GM19043 (cell line): Measurements from ENCODE around the gene PDK1.
"Not testable (repeated sequence)": the region's sequence is repeated elsewhere in the genome, so short reads cannot be mapped to it uniquely, and the experiment has no call there.

Experiments used
- ATAC-seq: cut with Tn5 transposase; IDR thresholded peaks from one replicate; pipeline ENCODE4 v1.9.1; 2021; ENCODE audit warnings: low read depth; ENCODE audit not compliant: unreplicated experiment

The PDK1 gene

DNA sequence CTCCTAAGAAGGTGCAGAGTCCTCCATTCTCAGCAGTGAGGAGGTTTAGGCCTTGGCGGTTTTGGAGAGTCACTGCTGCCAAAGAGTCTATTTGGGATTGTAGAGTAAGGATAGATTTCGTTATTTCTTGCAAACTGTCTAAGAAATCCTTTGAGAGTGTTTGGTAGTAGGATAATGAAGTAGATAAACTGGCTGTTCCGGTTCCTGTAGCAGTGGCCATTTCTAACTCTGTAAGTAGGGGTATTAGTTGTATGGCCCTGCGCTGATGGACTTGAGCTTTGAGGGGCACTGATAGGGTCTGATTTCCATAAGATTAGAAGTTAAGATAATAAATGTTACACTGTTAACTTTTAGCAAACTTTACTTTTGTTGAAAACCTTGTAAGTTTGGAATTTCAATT, 35.5 kb downstream of the PDK1 start:
- ATAC-seq = not testable (repeated sequence)

DNA sequence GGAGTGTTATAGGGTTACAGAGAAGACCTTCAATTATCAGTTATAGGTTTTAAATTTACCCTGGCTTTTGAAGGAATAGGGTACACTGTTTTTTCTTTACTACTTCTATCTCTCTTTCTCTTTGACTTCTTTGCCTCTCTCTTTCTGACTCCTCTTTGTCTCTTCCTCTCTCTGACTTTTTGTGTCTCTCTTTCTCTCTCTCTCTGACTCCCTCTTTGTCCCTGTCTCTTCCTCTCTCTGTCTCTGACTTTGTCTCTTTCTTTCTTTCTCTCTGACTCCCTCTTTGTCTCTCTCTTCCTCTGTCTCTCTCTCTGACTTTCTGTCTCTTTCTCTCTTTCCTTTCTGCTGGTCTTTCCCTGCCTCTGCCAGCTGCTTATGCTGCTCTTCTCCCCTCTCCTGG, 36.3 kb downstream of the PDK1 start:
- not testable (repeated sequence) for ATAC-seq

DNA sequence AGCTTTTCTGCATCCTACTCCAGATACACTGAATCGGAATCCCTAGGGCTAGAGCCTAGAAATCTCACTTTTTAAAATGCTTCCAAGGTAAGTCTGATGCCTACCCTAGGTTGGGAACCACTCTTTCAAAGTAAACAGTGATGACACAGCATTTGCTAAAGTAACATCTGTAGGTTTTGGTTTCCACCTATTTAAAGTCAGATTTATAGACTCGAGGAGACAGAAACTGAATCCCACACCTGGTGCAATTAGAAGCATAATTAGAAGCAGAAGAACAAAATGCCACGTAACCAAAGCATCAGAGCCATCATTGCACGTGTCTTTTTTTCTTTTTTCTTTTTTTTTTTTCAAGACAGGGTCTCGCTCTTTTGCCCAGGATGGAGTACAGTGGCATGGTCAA, 40.9 kb downstream of the PDK1 start:
- ATAC-seq = no peak

DNA sequence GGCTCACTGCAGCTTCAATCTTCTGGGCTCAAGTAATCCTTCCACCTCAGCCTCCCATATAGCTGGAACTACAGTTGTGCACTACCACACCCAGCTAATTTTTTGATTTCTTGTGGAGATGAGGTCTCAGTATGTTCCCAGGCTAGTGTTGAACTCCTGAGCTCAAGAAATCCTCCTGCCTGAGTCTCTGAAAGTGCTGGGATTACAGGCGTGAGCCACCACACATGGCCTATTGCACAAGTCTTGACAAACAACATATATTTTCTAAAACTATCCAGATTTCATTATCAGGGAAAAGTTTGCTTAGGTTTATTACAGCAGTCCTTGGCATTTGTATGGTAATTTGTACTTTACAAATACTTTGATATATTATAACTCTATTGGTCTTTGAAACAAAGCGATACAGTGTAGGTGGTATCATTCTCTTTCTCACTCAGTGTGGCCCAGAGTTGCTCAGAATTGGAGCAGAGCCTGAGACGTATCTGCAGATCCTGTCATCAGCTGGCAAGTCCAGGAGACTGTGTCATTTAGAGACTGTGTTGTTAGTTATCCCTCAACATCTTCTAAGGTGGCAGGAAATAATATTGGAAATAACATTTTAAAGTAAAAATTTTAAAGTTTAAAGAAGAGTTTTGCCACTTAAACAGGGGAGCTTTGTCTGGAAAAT, 41.4 kb downstream of the PDK1 start:
- ATAC-seq = no peak

DNA sequence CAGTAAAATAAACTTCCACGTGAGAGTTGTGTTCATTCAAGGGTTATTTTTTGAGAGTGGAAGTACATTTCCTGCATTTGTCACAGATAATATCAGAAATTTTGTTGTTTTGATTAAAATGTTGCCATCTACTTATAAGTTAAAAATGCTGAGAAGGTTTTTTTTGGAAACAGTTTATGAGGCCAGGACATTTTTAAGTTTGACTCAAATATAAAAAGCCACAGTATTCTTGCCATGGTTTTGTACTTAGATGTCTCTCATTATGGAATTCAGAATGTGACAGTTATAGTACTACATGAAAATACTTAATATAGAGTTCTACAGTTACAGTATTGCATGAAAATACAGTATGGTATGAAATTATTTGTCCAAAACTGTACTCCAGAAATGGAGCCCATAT, 44.1 kb downstream of the PDK1 start:
- ATAC-seq = no peak

DNA sequence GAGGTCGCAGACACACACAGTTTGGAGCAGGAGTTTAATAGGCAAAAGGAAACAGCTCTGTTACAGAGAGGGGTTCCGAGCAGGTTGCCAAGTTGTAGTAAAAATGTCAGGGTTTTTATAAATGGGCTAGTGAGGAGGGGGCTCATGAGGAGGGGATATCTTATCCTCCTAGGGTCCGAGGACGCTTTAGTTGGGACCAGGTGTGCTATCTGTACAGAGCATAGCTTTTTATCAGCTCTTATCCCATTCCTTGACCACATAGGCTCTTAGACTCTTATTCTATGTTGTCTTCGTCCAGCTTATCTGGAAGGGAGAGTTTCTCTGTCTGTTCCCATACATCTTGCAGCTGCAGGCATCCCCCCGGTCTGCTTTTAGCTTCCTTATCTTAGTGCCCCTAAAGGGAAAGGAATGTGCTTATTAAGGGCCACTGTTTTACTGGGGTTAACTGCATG, 44.7 kb downstream of the PDK1 start:
- no peak for ATAC-seq

DNA sequence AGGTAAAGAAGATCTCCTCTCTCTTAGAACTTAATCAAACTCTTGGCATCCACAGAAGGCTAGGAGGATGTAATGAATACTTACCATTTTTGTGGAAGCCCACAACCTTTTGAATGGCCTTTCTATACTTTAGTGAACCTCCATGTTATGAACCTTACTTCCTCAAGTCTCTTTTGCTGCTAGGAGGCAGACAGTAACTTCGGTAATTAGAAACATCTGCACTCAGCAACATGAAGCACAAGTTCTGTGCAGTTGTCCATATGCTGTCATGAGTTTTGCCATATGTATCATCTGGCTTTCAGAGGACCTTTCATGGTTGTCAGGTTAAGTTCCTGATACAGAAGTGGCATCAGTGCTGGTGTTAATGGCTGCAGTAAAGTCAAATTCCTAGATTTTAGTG, 50.4 kb downstream of the PDK1 start:
- no peak for ATAC-seq

DNA sequence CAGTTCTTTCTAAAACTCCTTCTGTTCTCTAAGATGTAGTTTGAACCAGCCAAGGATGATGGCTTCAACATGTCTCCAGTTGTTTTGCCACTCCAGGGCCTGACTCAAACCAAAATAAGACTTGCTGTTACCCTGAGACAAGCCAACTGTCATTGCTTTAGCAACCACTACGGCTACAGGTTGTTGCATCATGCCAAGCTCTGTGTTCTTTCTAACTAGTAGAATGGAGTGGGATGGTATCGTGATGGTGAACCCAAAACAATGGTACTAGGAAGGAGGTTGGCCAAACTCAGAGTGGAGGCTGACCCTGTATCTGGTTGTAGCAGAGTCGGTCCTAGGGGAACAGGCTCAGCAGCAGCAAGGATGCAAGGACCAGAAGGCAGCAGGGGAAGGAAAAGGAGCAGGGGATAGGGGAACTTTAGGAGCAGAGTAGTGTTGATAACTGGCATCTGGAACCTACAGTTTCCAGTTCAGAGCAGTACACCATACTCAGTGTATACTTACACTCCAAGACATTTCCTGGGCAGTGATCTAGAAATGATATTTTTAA, 51.6 kb downstream of the PDK1 start:
- no peak for ATAC-seq

DNA sequence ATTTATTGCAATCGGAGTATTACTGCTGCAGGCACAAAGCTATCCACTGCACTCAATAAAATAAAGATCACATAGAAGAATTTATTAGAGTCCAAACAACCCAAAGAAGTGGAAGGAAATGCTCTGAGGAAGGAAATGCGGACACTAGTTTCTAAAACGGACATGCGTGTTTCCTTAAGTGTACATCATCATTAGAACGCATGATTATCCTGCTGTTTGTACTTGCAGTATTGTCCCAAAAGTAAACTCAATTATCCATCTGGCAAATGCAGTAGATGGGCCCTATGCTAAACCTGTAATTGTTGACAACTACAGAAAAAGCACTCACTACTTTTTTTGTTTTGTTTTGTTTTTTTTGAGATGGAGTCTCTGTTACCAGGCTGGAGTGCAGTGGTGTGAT, 53.6 kb downstream of the PDK1 start:
- ATAC-seq = no peak

DNA sequence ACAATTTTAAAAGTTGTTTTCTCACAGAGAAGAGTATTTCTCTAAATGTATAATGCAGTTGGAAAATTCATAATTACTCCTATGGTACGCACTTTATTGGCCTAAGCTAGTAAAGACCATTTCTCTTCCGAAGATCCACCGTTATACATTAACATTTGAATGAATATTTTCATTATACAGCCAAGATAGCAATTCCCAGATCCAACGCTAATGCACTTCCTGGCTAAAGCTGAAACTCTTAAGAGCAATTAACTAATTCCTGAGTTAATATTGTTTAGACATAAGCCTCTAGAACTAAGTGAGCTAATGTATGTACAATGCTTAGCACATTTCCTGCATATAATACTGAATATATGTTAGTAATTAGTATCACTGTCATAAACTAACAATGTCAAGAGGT, 56.2 kb downstream of the PDK1 start:
- no peak for ATAC-seq

DNA sequence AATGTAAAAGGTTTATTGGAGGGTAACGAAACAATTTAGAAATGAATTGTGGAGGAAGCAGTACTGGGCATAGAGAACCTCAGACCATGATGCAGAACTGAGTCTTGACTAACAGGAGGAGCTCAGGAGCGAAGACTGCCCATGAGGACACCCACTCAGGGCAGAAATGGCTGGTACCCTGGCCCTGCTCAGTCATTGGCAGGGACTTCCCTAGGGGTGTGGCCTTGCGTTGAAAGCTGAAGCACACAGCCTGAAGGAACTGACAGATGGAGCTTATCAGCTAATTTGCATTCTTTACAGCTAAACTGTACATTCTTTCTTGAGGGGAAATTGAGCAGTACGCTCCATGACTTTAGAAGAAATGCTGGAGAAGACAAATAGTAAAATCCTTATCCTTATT, 57.1 kb downstream of the PDK1 start:
- no peak for ATAC-seq

DNA sequence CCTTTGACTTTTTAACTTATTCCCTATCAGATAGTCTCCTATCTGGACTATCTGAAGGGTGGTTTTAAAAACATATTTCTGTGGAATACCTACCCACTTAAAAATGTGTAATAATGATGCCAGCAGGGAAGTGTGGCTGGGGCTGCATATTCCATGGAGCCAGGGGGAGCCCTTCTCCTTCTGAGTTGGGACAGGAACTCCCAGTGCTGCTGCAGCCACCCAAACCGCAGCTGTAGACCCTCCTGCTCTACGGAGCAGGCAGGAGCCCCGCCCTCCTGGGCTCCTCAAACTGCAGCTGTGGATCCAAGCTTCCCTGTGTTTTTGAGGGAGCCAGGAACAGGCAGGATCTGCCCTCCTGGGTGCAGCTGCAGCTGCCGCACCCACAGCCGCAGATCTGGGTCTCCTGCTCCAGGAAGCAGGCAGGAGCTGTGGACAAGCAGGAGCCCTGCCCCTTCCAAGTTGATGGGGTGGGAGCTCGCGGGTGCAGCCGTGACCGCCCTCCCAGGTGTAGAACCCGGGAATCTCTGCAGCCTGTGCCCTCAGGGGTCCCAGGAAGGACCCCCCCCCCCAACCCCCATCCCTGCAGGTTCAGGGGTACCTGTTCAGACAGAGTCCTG, 57.8 kb downstream of the PDK1 start:
- no peak for ATAC-seq

DNA sequence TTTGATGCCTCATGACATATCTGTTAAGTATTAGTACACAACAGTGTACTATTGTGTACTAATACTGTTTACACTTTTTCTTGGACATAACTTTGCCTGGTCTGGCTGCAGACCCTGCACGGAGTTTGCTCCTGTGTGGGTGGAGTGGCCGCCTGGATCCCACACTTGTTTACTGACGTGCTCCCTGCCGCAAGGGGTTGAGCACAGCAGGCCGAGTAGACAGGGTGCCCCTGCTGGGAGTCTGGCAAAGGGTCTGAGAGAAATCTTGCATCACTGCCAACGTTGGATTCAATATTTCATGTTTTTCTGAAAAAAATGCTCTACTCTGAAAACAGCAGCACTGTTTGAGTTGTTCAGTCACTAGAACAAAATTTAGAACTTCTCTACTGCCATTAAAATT, 59.0 kb downstream of the PDK1 start:
- no peak for ATAC-seq

DNA sequence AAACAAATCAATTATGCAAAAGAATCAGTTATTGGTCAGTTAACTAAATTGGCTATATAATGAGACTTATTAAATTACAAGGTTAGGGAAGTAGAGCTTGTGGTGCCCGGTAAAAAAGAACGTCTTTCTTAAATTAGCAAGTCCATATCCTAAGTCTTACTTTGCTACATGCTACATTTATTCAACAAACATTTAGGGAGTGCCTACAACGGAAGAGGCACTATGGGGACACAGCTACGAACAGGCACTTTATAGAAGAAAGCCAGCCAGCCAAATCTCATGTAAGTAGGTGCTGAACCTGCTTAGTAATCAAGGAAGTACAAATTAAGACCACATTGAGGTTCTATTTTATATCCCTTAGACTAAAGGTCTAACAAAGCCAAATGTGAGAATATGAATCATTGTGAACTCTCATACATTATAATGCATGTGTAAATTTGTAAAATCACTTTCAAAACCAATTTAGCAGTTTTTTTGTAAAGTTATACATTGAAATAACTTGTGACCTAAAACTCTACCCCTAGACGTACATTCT, 59.9 kb downstream of the PDK1 start:
- ATAC-seq = no peak

DNA sequence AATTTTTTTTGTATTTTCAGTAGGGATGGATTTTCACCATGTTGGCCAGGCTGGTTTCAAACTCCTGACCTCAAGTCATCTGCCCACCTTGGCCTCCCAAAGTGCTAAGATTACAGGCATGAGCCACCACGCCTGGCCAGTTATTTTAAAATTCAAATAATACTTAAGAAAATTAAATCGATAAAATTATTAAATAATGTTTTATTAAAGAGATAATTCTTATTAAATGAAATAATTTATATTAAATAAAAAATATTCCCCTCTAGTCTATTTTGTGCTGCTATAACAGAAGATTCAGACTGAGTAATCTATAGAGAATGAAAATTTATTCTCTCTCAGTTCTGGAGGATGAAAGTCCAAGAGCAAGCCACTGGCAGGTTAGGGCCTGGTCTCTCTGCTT, 61.2 kb downstream of the PDK1 start:
- no peak for ATAC-seq

DNA sequence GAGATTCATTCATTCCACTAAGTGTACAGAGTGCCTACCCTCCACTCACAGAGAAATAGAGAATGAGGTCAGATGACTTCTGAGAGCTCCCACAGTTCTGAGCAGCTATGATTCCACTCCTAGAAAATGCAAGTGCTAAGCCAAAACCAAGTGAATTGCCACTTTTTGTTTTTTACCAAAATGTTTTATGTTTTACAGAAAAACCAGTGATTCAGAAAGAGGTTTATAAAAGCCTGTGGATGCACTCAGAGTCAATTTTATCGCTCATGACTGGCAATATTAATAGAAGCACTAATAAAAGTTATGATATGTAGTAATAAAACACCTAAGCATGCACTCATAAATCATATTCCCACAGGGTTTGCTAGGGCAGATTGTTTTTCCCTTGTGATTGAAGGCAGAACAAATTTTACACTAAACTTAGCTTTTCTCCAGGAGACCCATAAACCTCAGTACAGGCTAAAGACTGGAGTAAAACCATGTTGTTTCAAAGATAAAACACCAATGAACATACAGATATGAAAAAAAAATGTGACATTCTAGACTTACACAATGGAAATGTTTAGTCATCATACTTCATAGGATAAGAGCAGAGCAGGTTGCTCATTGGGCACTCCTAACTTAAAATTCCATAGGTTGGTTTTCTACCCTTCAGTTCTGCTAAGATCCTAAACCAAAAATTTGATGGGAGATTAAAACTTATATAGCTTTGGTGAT, 67.5 kb downstream of the PDK1 start:
- ATAC-seq = no peak

DNA sequence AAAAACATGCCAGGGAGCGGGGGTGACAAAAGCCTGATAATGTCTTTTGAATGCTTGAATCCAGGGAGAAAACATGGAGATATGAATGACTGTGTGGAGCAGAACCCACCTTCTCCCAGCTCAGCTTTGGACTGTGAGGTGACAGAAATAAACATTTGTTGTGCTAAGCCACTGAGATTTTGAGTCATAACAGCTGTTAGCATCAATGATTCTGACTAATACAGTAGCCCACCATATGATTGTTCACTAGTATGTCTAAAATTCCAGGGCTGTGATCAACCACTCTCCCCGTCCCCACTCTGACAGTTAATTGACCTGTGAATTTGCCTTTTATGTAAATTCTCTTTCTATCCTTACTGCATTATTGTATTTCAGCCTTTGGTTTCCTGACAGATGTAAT, 69.1 kb downstream of the PDK1 start:
- ATAC-seq = no peak

DNA sequence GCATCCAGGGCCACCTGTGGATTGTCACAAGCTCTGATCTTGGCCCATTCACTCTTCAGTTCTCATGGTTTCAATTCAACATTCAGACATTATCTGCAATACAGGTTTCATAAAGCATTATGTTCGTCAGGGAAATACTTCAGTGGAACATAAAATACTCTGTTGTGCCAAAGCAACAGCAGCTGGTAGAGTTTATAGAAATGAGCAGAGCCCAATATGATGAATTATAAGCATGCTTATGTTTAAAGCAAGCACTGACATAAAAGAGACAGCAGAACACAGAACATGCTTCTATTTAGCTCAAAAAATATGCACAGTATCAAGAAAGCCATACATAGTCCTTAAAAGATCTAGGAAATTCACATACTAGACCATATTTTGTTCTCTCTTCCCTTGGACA, 71.3 kb downstream of the PDK1 start:
- no peak for ATAC-seq

DNA sequence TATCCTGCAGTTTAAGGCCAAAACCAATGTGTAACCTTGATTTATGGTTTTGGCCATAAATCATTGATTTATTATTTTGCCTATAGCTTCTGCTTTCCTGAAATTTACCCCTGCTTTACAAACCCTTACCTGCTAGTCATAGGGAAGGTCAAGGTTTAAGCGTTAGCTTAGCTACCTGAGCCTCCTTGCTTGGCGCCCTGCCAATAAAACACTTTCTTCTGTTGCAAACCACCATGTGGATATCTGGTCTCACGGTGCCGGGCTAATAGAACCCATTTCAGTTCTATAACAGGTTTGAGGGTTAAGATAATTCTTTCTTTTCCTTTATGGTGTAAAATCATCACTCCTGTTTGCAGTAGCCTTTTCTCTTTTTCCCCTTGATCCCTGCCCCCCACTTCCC, 72.2 kb downstream of the PDK1 start:
- no peak for ATAC-seq

DNA sequence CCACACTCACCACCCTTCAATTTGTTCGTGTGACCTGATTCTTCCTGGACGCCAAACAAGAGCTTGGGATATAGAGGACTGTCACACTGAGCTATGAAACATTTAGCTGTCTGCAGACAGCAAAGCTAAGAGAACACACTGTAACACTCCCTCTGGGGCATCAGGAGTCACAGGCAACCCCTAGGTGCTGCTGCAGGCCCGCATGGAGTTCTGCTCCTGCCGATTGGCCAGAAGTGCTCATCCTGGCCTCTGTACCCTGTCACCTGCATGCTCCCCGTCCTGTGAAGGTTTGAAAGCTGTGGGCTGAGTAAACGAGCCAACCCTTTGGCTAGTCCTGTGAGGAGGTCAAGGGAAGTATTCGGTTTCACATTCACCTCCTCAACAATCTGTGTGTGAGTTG, 73.7 kb downstream of the PDK1 start:
- ATAC-seq = no peak

DNA sequence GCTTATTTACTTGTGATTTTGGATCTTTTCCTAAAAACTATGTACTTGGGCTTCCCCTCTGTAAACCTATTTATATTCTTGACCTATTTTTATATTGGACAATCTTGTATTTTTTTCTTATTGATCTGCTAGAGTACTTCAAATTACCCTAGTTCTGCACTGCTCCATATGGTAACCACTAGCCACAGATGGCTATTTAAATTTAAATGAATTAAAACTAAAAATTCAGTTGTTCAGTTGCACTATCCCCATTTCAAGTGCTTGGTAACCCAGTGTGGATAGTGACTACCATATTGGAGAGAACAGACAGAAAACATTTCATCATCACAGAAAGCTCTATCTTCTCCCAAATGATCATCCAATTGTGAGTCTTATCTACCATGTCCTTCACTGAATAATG, 74.3 kb downstream of the PDK1 start:
- no peak for ATAC-seq
